HCT116 (cell line): Measurements from ENCODE around the gene ASAP2. TPM values are rescaled to one million over a fixed set of nuclear protein-coding genes. Genes with fewer than 3 reads are reported as not detected.

Source experiments
- ATAC-seq: fragments of 200-7000 bp; cut with Tn5 transposase; 2 replicates; pipeline ENCODE4 v1.9.1; 2020; ENCODE audit warnings: mild to moderate bottlenecking, moderate library complexity
- Bru-seq: library from RNA; stranded (reverse); fragments of 400-500 nt; gene quantifications from one replicate; lab custom pipeline; 2021; lab: Mats Ljungman, UMichigan
- BruChase-seq, 2 experiments: library from RNA; stranded (reverse); fragments of 400-500 nt; gene quantifications; one replicate each; lab custom pipeline; 2021; lab: Mats Ljungman, UMichigan
- BruUV-seq: library from RNA; stranded (reverse); fragments of 400-500 nt; replicated peaks from 2 replicates; lab custom pipeline; 2021; lab: Mats Ljungman, UMichigan
- CTCF ChIA-PET: fragments of 300-600 bp; sonication (Branson Sonifier 250); formaldehyde crosslinking; loops from one replicate; lab custom pipeline; 2021; ENCODE audit warnings: antibody characterized with exemption; lab: Charles Lee
- POLR2A ChIA-PET: fragments of 300-600, 350-600 bp; sonication (Branson Sonifier 250); formaldehyde crosslinking; loops from one replicate; lab custom pipeline; 2021; ENCODE audit warnings: antibody characterized with exemption; lab: Charles Lee
- RAD21 ChIA-PET, 2 experiments: fragments of 300-600 bp; sonication (Branson Sonifier 250); formaldehyde crosslinking; loops; one replicate each; lab custom pipeline; 2023; ENCODE audit warnings: low total read pairs in 2 of 2; ENCODE audit not compliant: uncharacterized antibody in 2 of 2, unreplicated experiment in 2 of 2, low non-redundant PET in 1 of 2; lab: Charles Lee
- DNase-seq: peaks from one replicate; pipeline ENCODE4 v3.0.0-alpha.2; 2010; ENCODE audit warnings: low read depth, low spot score
- H2AFZ ChIP-seq: fragments of 200-600 bp; shearing (Covaris generic), sonication (generic); 2 replicates; pipeline ENCODE4 v1.6.1; 2017; ENCODE audit warnings: low read depth, mixed run types, mixed read lengths, antibody characterized with exemption, low read length; ENCODE audit not compliant: poor library complexity, severe bottlenecking
- H3K27ac ChIP-seq: 2 replicates; pipeline ENCODE4 v1.5.1; 2012; ENCODE audit warnings: low read depth, low read length
- H3K27me3 ChIP-seq: fragments of 200-600 bp; sonication (generic); 2 replicates; pipeline ENCODE4 v1.6.1; 2016; ENCODE audit warnings: mixed run types, low read length, mixed read lengths; ENCODE audit not compliant: insufficient read depth
- H3K36me3 ChIP-seq, 2 experiments: fragments of 200-500 bp in 1 of 2; fragments of 200-600 bp in 1 of 2; sonication (Bioruptor generic) in 1 of 2; sonication (generic) in 1 of 2; 2 replicates each; pipeline versions ENCODE4 v1.5.1 to v1.6.1; 2014 to 2016; ENCODE audit warnings: low read length in 2 of 2, inconsistent platforms in 1 of 2, mixed read lengths in 1 of 2, mixed run types in 1 of 2; ENCODE audit not compliant: insufficient read depth in 2 of 2, control insufficient read depth in 1 of 2
- H3K4me1 ChIP-seq, 2 experiments: fragments of 200-600 bp in 1 of 2; sonication (generic) in 1 of 2; 2 replicates each; pipeline versions ENCODE4 v1.5.1 to v1.6.1; 2012 to 2017; ENCODE audit warnings: low read length in 2 of 2, inconsistent platforms in 1 of 2, mild to moderate bottlenecking in 1 of 2, mixed read lengths in 1 of 2, mixed run types in 1 of 2, moderate library complexity in 1 of 2; ENCODE audit not compliant: insufficient read depth in 2 of 2, control insufficient read depth in 1 of 2
- H3K4me2 ChIP-seq: fragments of 200-600 bp; sonication (generic); 2 replicates; pipeline ENCODE4 v1.6.1; 2017; ENCODE audit warnings: mixed run types, low read length, mixed read lengths
- H3K4me3 ChIP-seq, 2 experiments: fragments of 200-600 bp in 1 of 2; sonication (generic) in 1 of 2; replicated peaks in 1 of 2; 2 replicates each; pipeline ENCODE4 v1.5.1; 2011 to 2016; ENCODE audit warnings: low read length in 2 of 2, control low read depth in 1 of 2, low read depth in 1 of 2, mild to moderate bottlenecking in 1 of 2, mixed read lengths in 1 of 2, mixed run types in 1 of 2
- H3K79me2 ChIP-seq: fragments of 200-600 bp; sonication (generic); 2 replicates; pipeline ENCODE4 v1.6.1; 2017; ENCODE audit warnings: mild to moderate bottlenecking, mixed run types, low read length, moderate library complexity, mixed read lengths; ENCODE audit not compliant: insufficient read depth
- H3K9ac ChIP-seq: fragments of 200-600 bp; sonication (generic); 2 replicates; pipeline ENCODE4 v1.6.1; 2016; ENCODE audit warnings: low read length, mixed read lengths
- H3K9me2 ChIP-seq: fragments of 200-600 bp; sonication (generic), shearing (Covaris generic); 2 replicates; pipeline ENCODE4 v1.6.1; 2017; ENCODE audit warnings: mixed run types, mild to moderate bottlenecking, moderate library complexity; ENCODE audit not compliant: insufficient read depth
- H3K9me3 ChIP-seq, 2 experiments: fragments of 200-500 bp in 1 of 2; fragments of 200-600 bp in 1 of 2; sonication (Bioruptor generic) in 1 of 2; sonication (generic) in 1 of 2; 2 replicates each; pipeline ENCODE4 v1.6.1; 2014 to 2017; ENCODE audit warnings: low read length in 2 of 2, mixed read lengths in 2 of 2, inconsistent platforms in 1 of 2, low read depth in 1 of 2, mild to moderate bottlenecking in 1 of 2, mixed run types in 1 of 2, moderate library complexity in 1 of 2; ENCODE audit not compliant: control insufficient read depth in 1 of 2, insufficient read depth in 1 of 2
- H4K20me1 ChIP-seq: fragments of 200-600 bp; sonication (generic), shearing (Covaris generic); 2 replicates; pipeline ENCODE4 v1.6.1; 2017; ENCODE audit warnings: mixed run types, mild to moderate bottlenecking, moderate library complexity; ENCODE audit not compliant: insufficient read depth
- EGR1 ChIP-seq: IDR thresholded peaks from 2 replicates; pipeline ENCODE4 v1.6.1; 2012; ENCODE audit warnings: low read depth
- EZH2phosphoT487 ChIP-seq: fragments of 200-600 bp; IDR thresholded peaks from 2 replicates; pipeline ENCODE4 v1.6.1; 2018; ENCODE audit warnings: antibody characterized with exemption, borderline replicate concordance
- POLR2A ChIP-seq: IDR thresholded peaks from 2 replicates; pipeline ENCODE4 v1.7.0; 2011; ENCODE audit warnings: borderline replicate concordance; ENCODE audit not compliant: insufficient read depth, insufficient read length; ENCODE audit errors: extremely low read depth
- POLR2AphosphoS5 ChIP-seq: IDR thresholded peaks from 2 replicates; pipeline ENCODE4 v1.6.1; 2011; ENCODE audit warnings: mild to moderate bottlenecking, low read depth, low read length, moderate library complexity
- RAD21 ChIP-seq: IDR thresholded peaks from 2 replicates; pipeline ENCODE4 v1.6.1; 2012; ENCODE audit warnings: low read depth, mild to moderate bottlenecking
- intact Hi-C: fragments of 100-400 bp; cut with micrococcal nuclease; formaldehyde crosslinking; loops from 2 replicates; pipeline ENCODE4 v1.10.0; 2022
- long read RNA-seq: library from polyadenylated mRNA; unstranded; transcript quantifications from one replicate; pipeline ENCODE4 v2.0.0, GENCODE V29; 2021; ENCODE audit not compliant: unreplicated experiment
- polyA plus RNA-seq: library from polyadenylated mRNA; unstranded; fragments of >200 nt; gene quantifications from 2 replicates; pipeline ENCODE4 v1.2.1, GENCODE V29; 2012; ENCODE audit warnings: missing spikeins
- total RNA-seq: library from RNA; stranded (reverse); gene quantifications from one replicate; pipeline ENCODE4 v1.2.1, GENCODE V29; 2021; ENCODE audit not compliant: unreplicated experiment
- TF ChIP-seq, protein P1 (sequence below): IDR thresholded peaks from 2 replicates; pipeline ENCODE4 v1.6.1; 2012; ENCODE audit warnings: low read depth
- TF ChIP-seq, protein P2 (sequence below), 3 experiments: fragments of 200-600 bp in 1 of 3; sonication (generic) in 1 of 3; IDR thresholded peaks in 2 of 3; conservative IDR thresholded peaks in 1 of 3; 2 replicates each; pipeline ENCODE4 v1.5.1; 2012 to 2017; ENCODE audit warnings: low read depth in 2 of 3, low read length in 2 of 3, antibody characterized with exemption in 1 of 3, borderline replicate concordance in 1 of 3, control low read depth in 1 of 3, mild to moderate bottlenecking in 1 of 3, mixed read lengths in 1 of 3, mixed run types in 1 of 3, moderate library complexity in 1 of 3; ENCODE audit not compliant: insufficient read depth in 1 of 3
- TF ChIP-seq, protein P3 (sequence below): IDR thresholded peaks from 2 replicates; pipeline ENCODE4 v1.6.1; 2011; ENCODE audit warnings: mild to moderate bottlenecking, low read length, moderate library complexity; ENCODE audit not compliant: insufficient replicate concordance; ENCODE audit errors: extremely low read depth

Gene ASAP2
- total RNA-seq (16.5 TPM), Bru-seq, nascent RNA (percentile 76 among the genes with signal in this experiment), BruChase-seq, experiment 1, labeled RNA remaining after a 6-hour chase (percentile 67 among the genes with signal in this experiment), BruChase-seq, experiment 2, labeled RNA remaining after a 2-hour chase (percentile 68 among the genes with signal in this experiment)
- 9.2 and 10.0 TPM in 2 replicates for polyA plus RNA-seq
- long read RNA-seq, full-length matches to known transcripts = 5 of 21 reads
- long read RNA-seq, partial matches to known transcripts = 11 of 21 reads
- long read RNA-seq, other reads (novel, unspliced or antisense) = 5 of 21 reads

DNA sequence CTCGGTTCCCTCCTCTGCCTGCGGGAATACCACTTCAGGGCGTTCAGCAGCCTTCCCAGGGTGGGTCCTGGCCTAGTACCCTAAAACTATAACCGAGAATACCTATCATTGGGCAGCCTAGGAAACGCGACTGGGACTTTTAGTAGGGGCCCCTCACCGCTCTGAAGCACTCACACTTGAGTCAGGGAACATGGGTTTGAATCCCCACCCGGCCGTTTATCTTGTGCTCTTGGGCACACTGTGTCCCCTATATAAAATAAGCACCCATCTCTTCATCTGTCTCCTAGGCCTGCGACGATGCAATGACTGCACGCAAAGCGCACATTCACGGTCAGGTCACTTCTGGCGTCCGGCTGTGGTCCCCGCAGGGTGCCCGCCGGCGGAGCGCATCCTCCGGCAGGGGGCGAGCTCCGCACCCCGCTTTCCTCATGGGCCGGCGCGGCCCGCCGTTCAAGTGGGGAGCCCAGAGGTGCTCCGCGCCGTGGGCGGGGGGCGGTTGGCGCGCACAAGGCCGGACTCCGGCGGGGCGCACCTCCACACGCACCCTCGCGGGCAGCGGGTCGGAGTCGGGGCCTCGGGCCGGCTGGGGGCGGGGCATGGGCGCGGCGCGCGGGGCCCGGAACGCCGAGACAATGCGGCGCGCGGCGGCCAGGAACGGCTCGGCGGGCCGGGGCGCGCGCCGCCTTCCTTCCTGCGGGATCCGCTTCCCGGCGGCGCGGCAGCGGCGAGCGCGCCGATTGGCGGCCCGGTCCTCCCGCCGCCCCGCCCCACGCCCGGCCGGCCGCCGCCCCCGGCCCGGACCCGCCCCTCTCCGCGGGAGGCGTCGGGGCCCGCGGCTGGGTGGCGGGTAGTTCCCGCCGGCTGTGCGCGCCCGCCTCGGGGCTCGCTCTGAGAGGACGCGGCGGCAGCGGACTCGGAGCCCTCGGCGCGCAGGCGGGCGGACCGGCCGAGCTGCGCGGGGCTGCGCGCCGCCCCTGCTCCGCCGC lies at the start of gene ASAP2:
Gene ASAP2, plus strand, starts transcription at position 850 of the 986 bp plus-strand sequence. CDS start 293 bp downstream, outside the sequence.
- POLR2A ChIA-PET = no interaction called here
- Histone ChIP-seq H3K36me3 (no peaks in the 10 kb centered on the region), H3K4me1 (peaks cover 17 to 34% of the 10 kb centered on the region in 2 experiments), H3K9me3 (no peaks in the 10 kb centered on the region), H3K9ac (peak within 1 kb of the TSS; percentile 76), H3K9me2 (no peaks in the 10 kb centered on the region), H3K27me3 (no peaks in the 10 kb centered on the region), H3K4me3 (peak within 1 kb of the TSS; percentile 66 to 82), H3K4me2 (peak within 1 kb of the TSS; percentile 95), H3K27ac (peak within 1 kb of the TSS; percentile 68), H2AFZ (no peak within 1 kb of the TSS), H3K79me2 (peaks cover 36% of the 10 kb centered on the region), H4K20me1 (peaks cover 7% of the 10 kb centered on the region; the same call in 1 of the 2 replicates)
- DNase-seq (no peak), ATAC-seq (peak; percentile 74)
- no TSS peak for BruUV-seq
- RAD21 ChIA-PET = interaction anchor here in 1 of 2 experiments (0.7 kb wide), 1 partner anchor 419 kb away, joined by 9 read pairs; no protein-coding TSS in a partner anchor
- CTCF ChIA-PET = interaction anchor here (1.0 kb wide), 1 partner anchor 28 kb away, joined by 3 read pairs; no protein-coding TSS in a partner anchor
- TF ChIP-seq POLR2AphosphoS5 (peak; percentile 45; the same call in 1 of the 2 replicates), RAD21 (peak; percentile 70), EGR1 (no peak), EZH2phosphoT487 (no peak), POLR2A (peak; percentile 42)
- TF ChIP-seq, protein P1, sequence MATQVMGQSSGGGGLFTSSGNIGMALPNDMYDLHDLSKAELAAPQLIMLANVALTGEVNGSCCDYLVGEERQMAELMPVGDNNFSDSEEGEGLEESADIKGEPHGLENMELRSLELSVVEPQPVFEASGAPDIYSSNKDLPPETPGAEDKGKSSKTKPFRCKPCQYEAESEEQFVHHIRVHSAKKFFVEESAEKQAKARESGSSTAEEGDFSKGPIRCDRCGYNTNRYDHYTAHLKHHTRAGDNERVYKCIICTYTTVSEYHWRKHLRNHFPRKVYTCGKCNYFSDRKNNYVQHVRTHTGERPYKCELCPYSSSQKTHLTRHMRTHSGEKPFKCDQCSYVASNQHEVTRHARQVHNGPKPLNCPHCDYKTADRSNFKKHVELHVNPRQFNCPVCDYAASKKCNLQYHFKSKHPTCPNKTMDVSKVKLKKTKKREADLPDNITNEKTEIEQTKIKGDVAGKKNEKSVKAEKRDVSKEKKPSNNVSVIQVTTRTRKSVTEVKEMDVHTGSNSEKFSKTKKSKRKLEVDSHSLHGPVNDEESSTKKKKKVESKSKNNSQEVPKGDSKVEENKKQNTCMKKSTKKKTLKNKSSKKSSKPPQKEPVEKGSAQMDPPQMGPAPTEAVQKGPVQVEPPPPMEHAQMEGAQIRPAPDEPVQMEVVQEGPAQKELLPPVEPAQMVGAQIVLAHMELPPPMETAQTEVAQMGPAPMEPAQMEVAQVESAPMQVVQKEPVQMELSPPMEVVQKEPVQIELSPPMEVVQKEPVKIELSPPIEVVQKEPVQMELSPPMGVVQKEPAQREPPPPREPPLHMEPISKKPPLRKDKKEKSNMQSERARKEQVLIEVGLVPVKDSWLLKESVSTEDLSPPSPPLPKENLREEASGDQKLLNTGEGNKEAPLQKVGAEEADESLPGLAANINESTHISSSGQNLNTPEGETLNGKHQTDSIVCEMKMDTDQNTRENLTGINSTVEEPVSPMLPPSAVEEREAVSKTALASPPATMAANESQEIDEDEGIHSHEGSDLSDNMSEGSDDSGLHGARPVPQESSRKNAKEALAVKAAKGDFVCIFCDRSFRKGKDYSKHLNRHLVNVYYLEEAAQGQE = no peak
- TF ChIP-seq, protein P2, sequence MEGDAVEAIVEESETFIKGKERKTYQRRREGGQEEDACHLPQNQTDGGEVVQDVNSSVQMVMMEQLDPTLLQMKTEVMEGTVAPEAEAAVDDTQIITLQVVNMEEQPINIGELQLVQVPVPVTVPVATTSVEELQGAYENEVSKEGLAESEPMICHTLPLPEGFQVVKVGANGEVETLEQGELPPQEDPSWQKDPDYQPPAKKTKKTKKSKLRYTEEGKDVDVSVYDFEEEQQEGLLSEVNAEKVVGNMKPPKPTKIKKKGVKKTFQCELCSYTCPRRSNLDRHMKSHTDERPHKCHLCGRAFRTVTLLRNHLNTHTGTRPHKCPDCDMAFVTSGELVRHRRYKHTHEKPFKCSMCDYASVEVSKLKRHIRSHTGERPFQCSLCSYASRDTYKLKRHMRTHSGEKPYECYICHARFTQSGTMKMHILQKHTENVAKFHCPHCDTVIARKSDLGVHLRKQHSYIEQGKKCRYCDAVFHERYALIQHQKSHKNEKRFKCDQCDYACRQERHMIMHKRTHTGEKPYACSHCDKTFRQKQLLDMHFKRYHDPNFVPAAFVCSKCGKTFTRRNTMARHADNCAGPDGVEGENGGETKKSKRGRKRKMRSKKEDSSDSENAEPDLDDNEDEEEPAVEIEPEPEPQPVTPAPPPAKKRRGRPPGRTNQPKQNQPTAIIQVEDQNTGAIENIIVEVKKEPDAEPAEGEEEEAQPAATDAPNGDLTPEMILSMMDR (IDR thresholded peaks at IDR 0.05 in 2 of 3, conservative IDR thresholded peaks at IDR 0.05 in 1 of 3; ENCODE audit: borderline replicate concordance in 1 of 3, insufficient read depth in 1 of 3, low read depth in 2 of 3, low read length in 2 of 3) = peak; percentile 46 to 79 (median 73); a peak in 4 of 6 replicates
- TF ChIP-seq, protein P3, sequence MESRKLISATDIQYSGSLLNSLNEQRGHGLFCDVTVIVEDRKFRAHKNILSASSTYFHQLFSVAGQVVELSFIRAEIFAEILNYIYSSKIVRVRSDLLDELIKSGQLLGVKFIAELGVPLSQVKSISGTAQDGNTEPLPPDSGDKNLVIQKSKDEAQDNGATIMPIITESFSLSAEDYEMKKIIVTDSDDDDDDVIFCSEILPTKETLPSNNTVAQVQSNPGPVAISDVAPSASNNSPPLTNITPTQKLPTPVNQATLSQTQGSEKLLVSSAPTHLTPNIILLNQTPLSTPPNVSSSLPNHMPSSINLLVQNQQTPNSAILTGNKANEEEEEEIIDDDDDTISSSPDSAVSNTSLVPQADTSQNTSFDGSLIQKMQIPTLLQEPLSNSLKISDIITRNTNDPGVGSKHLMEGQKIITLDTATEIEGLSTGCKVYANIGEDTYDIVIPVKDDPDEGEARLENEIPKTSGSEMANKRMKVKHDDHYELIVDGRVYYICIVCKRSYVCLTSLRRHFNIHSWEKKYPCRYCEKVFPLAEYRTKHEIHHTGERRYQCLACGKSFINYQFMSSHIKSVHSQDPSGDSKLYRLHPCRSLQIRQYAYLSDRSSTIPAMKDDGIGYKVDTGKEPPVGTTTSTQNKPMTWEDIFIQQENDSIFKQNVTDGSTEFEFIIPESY = no peak
- intact Hi-C loops = loop anchor here (2.0 kb wide), 2 partner anchors 63 to 165 kb away; no protein-coding TSS in a partner anchor
